Measurements from ENCODE around the gene CCDC106.

The CCDC106 gene

GRCh38 chr19:55650602-55651230 is 2.7 kb downstream of the CCDC106 start:
- DNase-seq (ENCODE audit: low read depth, low spot score): no peak

GRCh38 chr19:55651236-55651635 is 3.2 kb downstream of the CCDC106 start:
- DNase-seq (ENCODE audit: low read depth, low spot score): no peak

DNA sequence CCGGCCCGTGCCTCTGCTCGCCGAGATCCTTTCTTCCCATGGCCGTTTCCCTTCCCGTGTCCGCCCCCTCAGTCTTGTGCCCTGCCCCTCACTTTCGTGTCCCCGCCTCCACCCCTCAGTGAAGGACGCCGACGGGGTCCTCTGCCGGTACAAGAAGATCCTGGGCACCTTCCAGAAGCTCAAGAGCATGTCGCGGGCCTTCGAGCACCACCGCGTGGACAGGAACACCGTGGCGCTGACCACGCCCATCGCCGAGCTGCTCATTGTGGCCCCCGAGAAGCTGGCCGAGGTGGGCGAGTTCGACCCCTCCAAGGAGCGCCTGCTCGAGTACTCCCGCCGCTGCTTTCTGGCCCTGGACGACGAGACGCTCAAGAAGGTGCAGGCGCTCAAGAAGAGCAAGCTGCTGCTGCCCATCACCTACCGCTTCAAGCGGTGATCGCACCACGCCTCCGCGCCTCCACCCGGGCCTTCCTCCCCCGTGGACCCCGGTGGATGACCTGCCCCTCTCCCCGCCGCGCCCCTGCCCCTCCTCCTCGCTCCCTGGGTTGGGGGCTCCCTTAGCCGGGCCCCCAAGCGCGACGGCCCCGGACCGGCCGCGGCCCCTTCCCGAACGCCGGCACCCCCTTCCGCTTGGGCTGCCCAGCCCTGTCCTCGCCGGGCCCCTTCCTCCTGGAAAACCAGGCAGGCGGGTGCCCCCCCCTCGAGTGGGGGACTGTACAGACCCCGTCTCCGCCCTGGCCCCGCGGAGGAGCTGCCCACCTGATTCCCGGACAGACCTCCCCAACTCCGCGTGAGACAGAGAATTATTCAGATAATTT is 4.5 kb downstream of the CCDC106 start:
- peak; percentile 53 for DNase-seq (ENCODE audit: low read depth, low spot score)

- peak; percentile 99 for DNase-seq (ENCODE audit: low read depth, low spot score)
These were observed 5.8 kb downstream of the CCDC106 start for GRCh38 chr19:55653651-55654322.

DNA sequence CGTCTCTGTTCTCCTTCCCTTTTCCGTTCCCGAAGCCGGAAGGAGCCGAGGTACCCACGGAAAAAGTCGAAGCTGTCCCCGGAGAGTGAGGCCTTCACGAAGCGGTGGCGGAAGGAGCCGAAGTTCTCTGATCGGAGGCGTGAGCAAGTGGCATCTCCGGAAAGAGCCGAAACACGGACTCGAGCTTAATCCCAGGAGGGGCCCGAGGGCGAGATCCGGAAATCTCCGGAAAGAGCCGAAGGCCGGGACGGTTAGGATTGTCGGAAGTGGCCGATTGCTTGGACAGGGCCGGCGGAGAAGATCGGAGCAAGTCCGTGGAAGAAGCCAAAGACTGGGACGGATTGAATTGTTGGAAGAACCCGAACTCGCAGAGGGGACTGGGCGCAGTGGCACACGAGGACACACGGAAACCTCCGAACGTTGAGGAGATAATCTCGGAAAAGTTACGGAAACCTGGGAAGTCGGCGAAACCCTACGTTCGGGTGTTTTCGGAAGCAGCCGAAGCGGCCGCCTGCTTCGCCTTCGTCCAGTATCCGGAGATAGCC is 6.4 kb downstream of the CCDC106 start:
- peak; percentile 100 for DNase-seq (ENCODE audit: low read depth, low spot score)

GRCh38 chr19:55654868-55655647 is 7.0 kb downstream of the CCDC106 start, which contains the start of gene U2AF2:
Gene U2AF2 (plus strand): TSS chr19:55655035. CDS start chr19:55655105, 70 bp downstream.
- peak; percentile 82 for DNase-seq (ENCODE audit: low read depth, low spot score)

- no peak for DNase-seq (ENCODE audit: low read depth, low spot score)
These were observed 7.6 kb downstream of the CCDC106 start for GRCh38 chr19:55655648-55656040.

GRCh38 chr19:55656552-55656951 is 8.5 kb downstream of the CCDC106 start:
- DNase-seq (ENCODE audit: low read depth, low spot score): no peak

- DNase-seq (ENCODE audit: low read depth, low spot score): no peak
These were observed 9.2 kb downstream of the CCDC106 start for GRCh38 chr19:55656988-55657747.

- DNase-seq (ENCODE audit: low read depth, low spot score): no peak
These were observed 10.9 kb downstream of the CCDC106 start for GRCh38 chr19:55658846-55659459.

DNA sequence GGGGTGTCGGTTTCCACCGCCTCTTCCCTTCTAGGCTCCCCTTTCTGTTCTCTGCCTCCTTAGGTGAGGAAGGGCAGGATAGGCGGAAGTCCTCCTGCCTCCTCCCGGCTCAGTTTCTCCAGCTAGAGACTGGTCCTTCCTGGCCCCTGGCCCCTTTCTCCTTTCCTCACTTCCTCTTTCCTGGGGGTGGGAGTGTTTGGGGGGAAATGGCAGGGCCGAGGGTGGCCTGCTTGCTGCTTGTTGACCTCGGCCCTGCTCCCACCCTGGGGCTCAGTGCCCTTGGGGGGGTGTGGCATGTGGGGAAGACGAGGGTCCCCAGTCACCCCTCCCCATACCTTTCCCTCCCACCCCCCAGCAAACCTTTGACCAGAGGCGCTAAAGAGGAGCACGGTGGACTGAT is 11.8 kb downstream of the CCDC106 start:
- no peak for DNase-seq (ENCODE audit: low read depth, low spot score)

DNA sequence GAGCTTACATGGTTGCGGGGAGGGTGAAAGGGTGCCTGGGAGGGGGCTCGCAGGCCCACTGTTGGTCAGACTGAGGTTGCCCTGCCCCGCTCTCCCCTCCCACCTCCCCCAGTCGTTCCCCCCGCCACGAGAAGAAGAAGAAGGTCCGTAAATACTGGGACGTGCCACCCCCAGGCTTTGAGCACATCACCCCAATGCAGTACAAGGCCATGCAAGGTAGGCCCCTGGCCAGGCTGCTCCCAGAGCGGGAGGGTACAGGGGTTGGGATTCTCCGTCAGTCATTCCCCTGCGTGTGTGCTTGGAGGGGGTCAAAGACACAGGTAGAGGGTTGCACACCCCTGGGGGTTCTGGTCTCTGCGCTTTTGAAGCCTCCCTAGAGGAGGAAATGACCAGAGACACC is 12.4 kb downstream of the CCDC106 start:
- no peak for DNase-seq (ENCODE audit: low read depth, low spot score)

DNA sequence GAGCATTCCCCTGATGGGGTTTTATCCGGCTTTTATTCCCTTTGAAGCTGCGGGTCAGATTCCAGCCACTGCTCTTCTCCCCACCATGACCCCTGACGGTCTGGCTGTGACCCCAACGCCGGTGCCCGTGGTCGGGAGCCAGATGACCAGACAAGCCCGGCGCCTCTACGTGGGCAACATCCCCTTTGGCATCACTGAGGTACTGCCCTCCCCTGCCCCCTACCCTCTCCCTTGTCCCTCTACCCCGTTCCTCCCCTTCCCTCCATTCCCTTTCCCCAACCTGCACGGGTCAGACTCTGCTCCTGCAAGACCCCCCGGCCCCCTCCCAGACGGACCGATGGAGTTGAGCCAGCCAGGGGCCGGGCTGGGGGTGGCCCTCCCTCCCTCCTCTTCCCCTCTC is 13.0 kb downstream of the CCDC106 start:
- no peak for DNase-seq (ENCODE audit: low read depth, low spot score)

- no peak for DNase-seq (ENCODE audit: low read depth, low spot score)
These were observed 13.8 kb downstream of the CCDC106 start for GRCh38 chr19:55661826-55662225.

DNA sequence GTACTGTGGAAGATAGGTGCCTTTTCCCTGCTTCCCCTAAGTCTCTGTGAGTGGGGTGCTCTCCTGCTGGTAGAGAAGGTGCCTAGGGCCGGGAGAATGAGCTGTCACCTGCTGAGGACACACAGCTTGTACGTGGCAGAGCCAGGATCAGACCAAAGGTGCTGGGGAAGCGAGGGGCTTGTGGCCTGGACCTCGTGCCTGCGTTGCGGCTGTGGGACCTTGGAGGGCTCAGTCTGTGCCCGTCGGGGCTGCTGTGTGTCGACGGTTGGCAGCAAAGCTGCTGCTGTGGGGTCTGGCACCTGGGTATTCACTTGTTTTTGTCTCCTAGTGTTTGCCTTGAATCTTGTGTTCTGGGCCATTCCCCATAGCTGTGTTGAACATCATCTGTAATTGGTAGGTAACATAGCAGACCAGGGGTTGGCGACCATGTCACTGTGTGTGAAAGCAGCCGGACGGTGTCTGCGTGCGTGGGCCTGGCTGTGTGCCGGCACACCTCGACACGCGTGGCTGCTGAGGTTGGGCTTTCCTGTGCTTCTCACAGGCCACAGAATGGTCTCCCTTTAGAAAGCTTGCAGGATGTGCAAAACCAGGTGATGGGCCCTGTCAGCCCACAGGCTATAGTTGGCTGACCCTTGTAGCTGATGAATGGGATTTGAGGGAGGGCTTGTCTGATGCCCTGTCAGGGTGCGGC is 16.0 kb downstream of the CCDC106 start:
- DNase-seq (ENCODE audit: low read depth, low spot score): no peak

- no peak for DNase-seq (ENCODE audit: low read depth, low spot score)
These were observed 18.5 kb downstream of the CCDC106 start for GRCh38 chr19:55666343-55667005.

- no peak for DNase-seq (ENCODE audit: low read depth, low spot score)
These were observed 19.0 kb downstream of the CCDC106 start for GRCh38 chr19:55667006-55667381.

DNA sequence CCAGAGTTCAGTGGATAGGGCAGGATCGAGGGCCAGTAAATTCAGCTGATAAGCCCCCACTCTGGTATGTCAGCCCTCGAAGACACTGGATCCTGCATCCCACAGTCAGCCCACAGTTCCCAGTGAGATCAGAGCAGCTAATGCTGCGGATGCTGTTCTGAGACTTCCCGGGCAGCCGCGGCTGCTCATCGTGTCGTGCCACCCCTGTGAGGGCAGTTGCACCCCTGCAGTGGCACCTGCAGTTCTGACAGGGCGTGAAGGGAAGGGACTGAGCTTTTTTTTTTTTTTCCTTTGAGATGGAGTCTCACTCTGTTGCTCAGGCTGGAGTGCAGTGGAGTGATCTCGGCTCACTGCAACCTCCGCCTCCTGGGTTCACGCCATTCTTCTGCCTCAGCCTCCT is 19.5 kb downstream of the CCDC106 start:
- no peak for DNase-seq (ENCODE audit: low read depth, low spot score)

GRCh38 chr19:55667958-55668357 is 19.9 kb downstream of the CCDC106 start:
- no peak for DNase-seq (ENCODE audit: low read depth, low spot score)
